Spinal cord (tissue), 10 donors: ENCODE measurements around the gene GPR33. TPM values are rescaled to one million over a fixed set of nuclear protein-coding genes. Genes with fewer than 3 reads are reported as not detected.

Experiments
- DNase-seq, 6 donors: peaks; one replicate each; pipeline versions ENCODE4 v3.0.0 to v3.0.0-alpha.2; 2013 to 2015; ENCODE audit warnings: low spot score in 6 of 6, low read depth in 4 of 6
- H3K27ac ChIP-seq: one replicate; pipeline ENCODE4 v1.5.1; 2013; ENCODE audit warnings: low read depth, low read length, control low read depth
- H3K27me3 ChIP-seq: one replicate; pipeline ENCODE4 v1.6.1; 2013; ENCODE audit warnings: low read length; ENCODE audit not compliant: control insufficient read depth, insufficient read depth
- H3K36me3 ChIP-seq: one replicate; pipeline ENCODE4 v1.6.1; 2013; ENCODE audit warnings: low read length; ENCODE audit not compliant: control insufficient read depth, insufficient read depth
- H3K4me1 ChIP-seq: one replicate; pipeline ENCODE4 v1.6.1; 2013; ENCODE audit warnings: low read length; ENCODE audit not compliant: control insufficient read depth, insufficient read depth
- H3K4me3 ChIP-seq: one replicate; pipeline ENCODE4 v1.5.1; 2013; ENCODE audit warnings: low read depth, low read length, control low read depth
- H3K9me3 ChIP-seq: one replicate; pipeline ENCODE4 v1.6.1; 2013; ENCODE audit warnings: low read length; ENCODE audit not compliant: control insufficient read depth, insufficient read depth
- WGBS: methylation state at CpG from one replicate; pipeline ENCODE4 v1.1.5; 2013; ENCODE audit warnings: missing lambda C conversion rate; ENCODE audit not compliant: insufficient coverage; 5-methylcytosine and 5-hydroxymethylcytosine counted together
- long read RNA-seq, 4 donors: transcript quantifications; one replicate each; lab custom pipeline, GENCODE V29; 2026
- polyA plus RNA-seq, 2 donors: library from polyadenylated mRNA; unstranded; fragments of 120-200 nt; gene quantifications; one replicate each; pipeline ENCODE4 v1.2.1, GENCODE V29; 2013; ENCODE audit not compliant: insufficient read length in 2 of 2
- total RNA-seq, 2 donors: library from RNA; depleted of rRNA in 1 of 2; stranded (reverse); fragments of 120-200 nt in 1 of 2; fragments of >200 nt in 1 of 2; gene quantifications; one replicate each; pipeline versions ENCODE4 v1.2.3 to v1.2.4, GENCODE V29; 2013 to 2014
- donor health status: healthy.

Gene GPR33
- total RNA-seq, result not detected
- not detected for polyA plus RNA-seq
- long read RNA-seq, donor 1, result 0 reads
- long read RNA-seq, donor 2, result 0 reads
- long read RNA-seq, donor 3, result 0 reads
- long read RNA-seq, donor 4, result 0 reads

- H3K27ac ChIP-seq, result no peak within 1 kb of the TSS
- H3K4me1 ChIP-seq, result no peaks in the 10 kb centered on the region
- no peaks in the 10 kb centered on the region for H3K36me3 ChIP-seq
- H3K27me3 ChIP-seq, result no peaks in the 10 kb centered on the region
- DNase-seq, result no peak
- no peaks in the 10 kb centered on the region for H3K9me3 ChIP-seq
- no peak within 1 kb of the TSS for H3K4me3 ChIP-seq
- WGBS, result 86% methylated on average over 1 of the region's 1 CpG
Measured at GRCh38 chr14:31487886-31488285, at the start of gene GPR33. GPR33 (minus strand) TSS chr14:31488039; CDS start chr14:31483965, 4,074 bp downstream.

- H3K36me3 ChIP-seq, result no peaks in the 10 kb centered on the region
- no CpG with 5 or more reads among the region's 5 CpGs for WGBS
- no peak for DNase-seq
Measured at GRCh38 chr14:31536201-31536960, 48.5 kb upstream of the GPR33 start.

GRCh38 chr14:31530136-31530535 lies 42.3 kb upstream of the GPR33 start:
- Histone ChIP-seq H3K36me3 (no peaks in the 10 kb centered on the region), H3K9me3 (no peaks in the 10 kb centered on the region), H3K27ac (no peak overlapping the region), H3K4me3 (no peak overlapping the region), H3K4me1 (no peaks in the 10 kb centered on the region), H3K27me3 (no peaks in the 10 kb centered on the region)
- no CpG with 5 or more reads among the region's 7 CpGs for WGBS
- no peak for DNase-seq

More at GRCh38 chr14:31536201-31536960, 48.5 kb upstream of the GPR33 start:
- H3K9me3 ChIP-seq, result no peaks in the 10 kb centered on the region
- H3K4me3 ChIP-seq, result no peak overlapping the region
- H3K27me3 ChIP-seq, result no peaks in the 10 kb centered on the region
- no peaks in the 10 kb centered on the region for H3K4me1 ChIP-seq
- H3K27ac ChIP-seq, result no peak overlapping the region

- Histone ChIP-seq H3K27me3 (no peaks in the 10 kb centered on the region), H3K4me1 (no peaks in the 10 kb centered on the region), H3K27ac (no peak overlapping the region), H3K36me3 (no peaks in the 10 kb centered on the region), H3K4me3 (no peak overlapping the region), H3K9me3 (no peaks in the 10 kb centered on the region)
- no peak for DNase-seq
- 71% methylated on average over 1 of the region's 1 CpG for WGBS
Measured at GRCh38 chr14:31529053-31529452, 41.2 kb upstream of the GPR33 start.

- Histone ChIP-seq H3K36me3 (no peaks in the 10 kb centered on the region), H3K9me3 (no peaks in the 10 kb centered on the region)
- no CpG with 5 or more reads among the region's 8 CpGs for WGBS
Measured at GRCh38 chr14:31527546-31527945, 39.7 kb upstream of the GPR33 start.

GRCh38 chr14:31527087-31527486 lies 39.2 kb upstream of the GPR33 start:
- no peaks in the 10 kb centered on the region for H3K4me1 ChIP-seq
- H3K4me3 ChIP-seq, result no peak overlapping the region
- 97% methylated on average over 33 of the region's 33 CpGs for WGBS
- no peaks in the 10 kb centered on the region for H3K36me3 ChIP-seq
- DNase-seq, result no peak
- H3K27ac ChIP-seq, result no peak overlapping the region
- no peaks in the 10 kb centered on the region for H3K9me3 ChIP-seq
- no peaks in the 10 kb centered on the region for H3K27me3 ChIP-seq

More at GRCh38 chr14:31527546-31527945, 39.7 kb upstream of the GPR33 start:
- no peak overlapping the region for H3K27ac ChIP-seq
- DNase-seq, result no peak
- H3K27me3 ChIP-seq, result no peaks in the 10 kb centered on the region
- H3K4me3 ChIP-seq, result no peak overlapping the region
- no peaks in the 10 kb centered on the region for H3K4me1 ChIP-seq

GRCh38 chr14:31510855-31511254 lies 23.0 kb upstream of the GPR33 start:
- Histone ChIP-seq H3K27me3 (no peaks in the 10 kb centered on the region), H3K36me3 (no peaks in the 10 kb centered on the region), H3K4me1 (no peaks in the 10 kb centered on the region), H3K9me3 (no peaks in the 10 kb centered on the region), H3K4me3 (no peak overlapping the region), H3K27ac (no peak overlapping the region)
- no peak for DNase-seq
- WGBS, result no CpG with 5 or more reads among the region's 1 CpG

- Histone ChIP-seq H3K4me1 (no peaks in the 10 kb centered on the region), H3K4me3 (no peak overlapping the region), H3K9me3 (no peaks in the 10 kb centered on the region), H3K27ac (no peak overlapping the region), H3K27me3 (no peaks in the 10 kb centered on the region), H3K36me3 (no peaks in the 10 kb centered on the region)
- peak in 5 of 6 donors; percentile 6 to 77 (median 8) for DNase-seq
Measured at GRCh38 chr14:31510222-31510621, 22.4 kb upstream of the GPR33 start.

- Histone ChIP-seq H3K27ac (no peak overlapping the region), H3K27me3 (no peaks in the 10 kb centered on the region), H3K9me3 (no peaks in the 10 kb centered on the region), H3K4me1 (no peaks in the 10 kb centered on the region), H3K4me3 (no peak overlapping the region), H3K36me3 (no peaks in the 10 kb centered on the region)
- WGBS, result 52% methylated on average over 5 of the region's 5 CpGs
- no peak for DNase-seq
Measured at GRCh38 chr14:31508135-31508534, 20.3 kb upstream of the GPR33 start.

- Histone ChIP-seq H3K9me3 (no peaks in the 10 kb centered on the region), H3K36me3 (no peaks in the 10 kb centered on the region), H3K27me3 (no peaks in the 10 kb centered on the region), H3K4me1 (no peaks in the 10 kb centered on the region), H3K27ac (no peak overlapping the region), H3K4me3 (no peak overlapping the region)
- no CpG with 5 or more reads among the region's 1 CpG for WGBS
- DNase-seq, result peak in 1 of 6 donors; percentile 62
Measured at GRCh38 chr14:31505411-31505810, 17.6 kb upstream of the GPR33 start.
